ENCODE results near the gene RACGAP1. TPM values are rescaled to one million over a fixed set of nuclear protein-coding genes. Genes with fewer than 3 reads are reported as not detected.
"Not testable (repeated sequence)": the region's sequence is repeated elsewhere in the genome, so short reads cannot be mapped to it uniquely, and the experiment has no call there.

RACGAP1 gene
- total RNA-seq, 1 donor from 2014 or later, result 15.0 TPM

DNA sequence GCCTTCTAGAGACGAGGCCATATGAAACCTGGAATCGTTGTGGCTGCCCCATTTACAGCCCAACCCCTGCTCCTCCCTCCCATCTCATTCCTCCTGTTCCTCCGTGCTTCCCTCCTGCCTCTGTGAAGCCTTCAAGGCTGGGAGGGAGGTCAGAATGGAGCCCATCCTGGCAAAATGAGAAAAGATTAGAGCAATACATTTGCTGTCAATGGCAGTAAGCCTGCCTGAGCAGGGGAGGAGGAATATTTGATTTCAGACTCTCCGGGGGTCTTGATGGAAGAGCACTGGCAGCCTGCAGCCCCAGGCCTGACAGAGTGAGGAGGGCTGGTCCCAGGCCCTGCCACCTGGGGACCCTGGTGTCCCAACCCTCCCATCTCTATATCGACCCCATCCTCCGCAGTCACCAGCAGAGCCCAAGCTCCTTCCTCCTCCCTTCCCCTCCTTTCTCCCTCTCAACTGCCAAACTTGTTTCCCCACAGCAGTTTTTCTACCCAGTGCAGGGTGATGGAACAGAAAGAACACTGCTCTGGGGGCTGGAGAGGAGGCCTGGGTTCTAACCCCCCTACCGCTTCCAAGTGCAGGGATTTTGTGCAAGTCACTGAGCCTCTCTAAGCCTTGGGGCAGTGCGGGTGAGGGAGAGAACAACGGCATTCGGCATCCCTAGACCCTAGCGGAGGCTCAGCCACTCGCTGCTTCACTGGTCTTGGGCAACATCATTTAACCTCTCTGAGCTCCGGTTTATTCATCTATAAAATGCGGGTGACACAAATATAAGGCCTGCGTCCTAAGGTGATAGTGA lies 16.0 kb upstream of the RACGAP1 start:
- no peak for ATAC-seq
- intact Hi-C loops (cut with DNase I), result no loop called here

DNA sequence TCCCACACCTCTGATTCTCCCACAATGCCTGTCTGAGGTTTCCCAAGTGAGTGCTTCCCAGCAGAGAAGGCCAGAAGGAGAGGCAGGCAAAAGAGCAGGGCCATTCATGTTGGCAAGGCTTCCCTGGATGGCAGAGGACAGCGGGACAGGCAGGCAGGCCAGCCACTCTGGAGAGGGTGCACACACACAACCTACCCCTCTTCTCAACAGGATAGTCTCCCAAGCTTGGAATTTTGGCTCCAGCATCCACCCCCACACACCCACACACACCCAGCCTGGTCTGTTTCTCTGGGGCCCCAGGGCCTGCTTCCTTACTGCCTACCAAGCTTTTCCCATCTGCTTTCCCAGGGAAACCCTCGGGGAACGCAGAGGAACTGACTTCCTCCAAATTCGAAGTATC lies 15.4 kb upstream of the RACGAP1 start:
- ATAC-seq (no peak), DNase-seq (ENCODE audit: low spot score) (peak; percentile 42)
- intact Hi-C loops (cut with DNase I), result no loop called here

More for the DNA sequence above, 16.0 kb upstream of the RACGAP1 start:
- peak; percentile 14 for DNase-seq (ENCODE audit: low spot score)

DNA sequence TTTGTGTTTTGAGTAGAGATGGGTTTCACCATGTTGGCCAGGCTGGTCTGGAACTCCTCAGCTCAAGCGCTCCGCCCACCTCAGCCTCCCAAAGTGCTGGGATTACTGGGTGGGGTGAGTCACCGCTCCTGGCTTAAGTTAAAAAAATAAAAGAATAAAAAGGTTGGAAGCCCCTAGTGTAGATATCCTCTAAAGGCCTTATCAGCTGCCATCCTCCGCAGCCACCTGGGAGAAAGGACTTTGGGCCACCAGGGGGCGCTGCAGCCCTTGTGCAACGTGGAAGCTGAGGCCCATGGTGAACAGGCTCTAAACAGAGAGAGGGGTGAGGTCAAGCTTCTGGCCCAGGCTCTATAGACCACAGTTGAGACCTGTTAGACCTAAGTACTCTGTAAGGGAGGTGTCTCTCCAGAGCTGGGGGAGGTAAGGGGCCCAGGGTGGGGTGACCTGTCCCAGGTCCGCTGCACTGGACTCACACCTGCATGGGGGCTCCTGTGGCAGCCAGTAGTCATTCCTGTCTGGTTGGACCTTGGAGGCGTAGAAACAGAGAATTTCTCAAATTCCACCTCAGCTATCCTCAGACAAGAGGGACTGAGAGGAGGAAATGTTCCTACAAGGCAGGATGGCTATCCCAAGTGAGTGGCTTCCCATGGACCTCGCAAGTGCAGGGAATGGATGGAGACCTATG lies 14.0 kb upstream of the RACGAP1 start:
- intact Hi-C loops (cut with DNase I), result no loop called here
- ATAC-seq, result peak; percentile 84
- peak; percentile 89 for DNase-seq (ENCODE audit: low spot score)

DNA sequence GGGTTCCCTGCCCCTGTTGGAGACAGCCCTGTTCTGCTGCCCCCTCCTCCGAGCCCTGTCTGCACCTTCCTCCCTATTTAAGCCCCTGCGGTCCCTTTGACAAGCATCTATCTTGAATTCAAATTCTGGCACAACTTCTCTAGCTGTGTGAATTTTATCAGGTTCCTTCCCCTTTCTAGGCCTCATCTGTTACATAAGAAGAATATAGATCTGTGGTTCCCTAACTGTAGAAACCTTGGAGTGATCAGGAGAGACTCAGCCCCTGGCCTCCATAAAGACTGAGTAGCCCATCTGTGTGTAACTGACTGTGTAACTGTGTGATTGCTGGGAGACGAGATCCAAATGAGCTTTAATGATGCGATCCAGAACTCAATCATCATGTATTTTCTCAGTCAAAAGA lies 13.0 kb upstream of the RACGAP1 start:
- intact Hi-C loops (cut with DNase I), result no loop called here
- DNase-seq (ENCODE audit: low spot score), result peak; percentile 10
- no peak for ATAC-seq

DNA sequence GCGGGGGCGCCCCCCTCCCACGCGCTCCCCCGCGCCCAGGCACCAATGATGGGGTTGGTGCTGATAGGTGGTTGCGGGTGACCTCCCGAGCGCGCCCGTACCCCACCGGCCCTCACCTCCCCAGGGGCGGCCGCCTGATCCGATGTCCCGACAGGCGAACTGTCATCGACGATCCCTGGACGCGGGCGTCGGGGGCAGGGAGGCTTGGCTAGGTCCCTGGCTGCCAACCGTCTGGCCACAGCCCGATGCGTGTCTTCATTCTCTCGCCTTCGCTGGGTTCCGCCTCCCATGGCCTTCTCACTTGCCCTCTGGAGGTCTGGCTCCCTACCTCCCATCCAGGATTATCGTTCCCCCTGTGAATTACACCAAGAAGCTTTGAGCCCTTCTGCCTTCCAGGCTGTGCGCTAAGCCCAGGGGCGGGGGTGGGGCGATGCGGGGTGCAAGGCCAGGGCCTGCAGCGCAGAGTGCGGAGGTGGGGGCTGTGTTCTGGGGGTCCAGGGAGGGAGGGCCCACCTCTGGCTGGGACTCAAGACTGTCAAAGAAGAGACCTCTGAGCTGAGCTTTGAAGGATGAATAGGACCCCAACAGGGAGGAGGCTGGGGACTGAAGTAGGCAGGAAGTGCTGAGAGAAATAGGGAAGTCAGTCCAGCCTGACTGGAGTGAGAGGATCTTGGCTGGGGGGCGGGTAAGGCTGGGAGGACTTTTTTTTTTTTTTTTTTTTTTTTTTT lies 7.7 kb upstream of the RACGAP1 start:
- ATAC-seq (peak; percentile 77), DNase-seq (ENCODE audit: low spot score) (no peak)
- intact Hi-C loops (cut with DNase I), result no loop called here

DNA sequence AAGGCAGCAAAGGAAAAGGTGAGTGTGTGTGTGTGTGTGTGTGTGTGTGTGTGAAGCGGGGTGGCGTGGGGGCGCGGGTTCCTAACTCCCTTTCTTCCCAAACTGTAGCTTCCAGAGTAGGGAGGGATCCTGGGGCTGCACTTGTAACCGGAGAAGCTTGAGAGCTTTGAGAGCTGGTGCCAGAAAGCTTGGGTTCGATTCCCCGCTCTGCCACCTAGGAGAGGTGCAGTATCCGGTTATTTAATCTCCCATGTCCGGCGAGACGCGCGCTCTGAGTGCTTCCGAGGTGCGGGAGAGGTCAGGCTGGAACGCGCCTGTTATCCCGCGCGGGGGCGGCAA lies 7.2 kb upstream of the RACGAP1 start:
- DNase-seq (ENCODE audit: low spot score) (no peak), ATAC-seq (peak; percentile 29)
- intact Hi-C loops (cut with DNase I), result no loop called here

DNA sequence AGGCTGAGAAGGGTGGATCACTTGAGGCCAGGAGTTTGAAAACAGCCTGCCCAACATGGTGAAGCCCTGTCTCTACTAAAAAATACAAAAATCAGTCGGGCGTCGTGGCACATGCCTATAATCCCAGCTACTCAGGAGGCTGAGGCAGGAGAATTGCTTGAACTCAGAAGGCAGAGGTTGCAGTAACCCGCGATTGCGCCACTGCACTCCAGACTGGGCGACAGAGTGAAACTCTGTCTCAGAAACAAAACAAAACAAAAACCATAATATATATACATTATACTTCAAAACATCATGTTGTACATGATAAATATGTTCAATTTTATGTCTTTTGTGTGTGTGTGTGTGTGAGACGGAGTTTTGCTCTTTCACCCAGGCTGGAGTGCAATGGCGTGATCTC lies 5.2 kb upstream of the RACGAP1 start:
- ATAC-seq; DNase-seq (ENCODE audit: low spot score); intact Hi-C loops (cut with DNase I): not testable (repeated sequence)

DNA sequence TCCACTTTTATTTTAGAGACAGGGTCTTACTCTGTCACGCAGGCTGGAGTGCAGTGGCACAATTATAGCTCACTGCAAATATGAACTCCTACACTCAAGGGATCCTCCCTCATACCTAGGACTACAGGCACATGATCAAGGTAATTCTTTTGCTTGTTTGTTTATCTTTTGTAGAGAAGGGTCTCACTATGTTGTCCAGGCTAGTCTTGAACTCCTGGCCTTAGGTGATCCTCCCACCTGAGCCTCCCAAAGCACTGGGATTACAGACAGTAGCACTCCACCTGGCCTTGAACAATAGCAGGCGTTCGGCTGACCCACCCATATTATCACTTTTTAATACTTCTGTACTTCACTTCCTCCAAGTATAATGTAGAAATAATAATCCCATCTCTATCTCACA lies 1.4 kb upstream of the RACGAP1 start:
- ATAC-seq (no peak), DNase-seq (ENCODE audit: low spot score) (no peak)
- intact Hi-C loops (cut with DNase I), result no loop called here

DNA sequence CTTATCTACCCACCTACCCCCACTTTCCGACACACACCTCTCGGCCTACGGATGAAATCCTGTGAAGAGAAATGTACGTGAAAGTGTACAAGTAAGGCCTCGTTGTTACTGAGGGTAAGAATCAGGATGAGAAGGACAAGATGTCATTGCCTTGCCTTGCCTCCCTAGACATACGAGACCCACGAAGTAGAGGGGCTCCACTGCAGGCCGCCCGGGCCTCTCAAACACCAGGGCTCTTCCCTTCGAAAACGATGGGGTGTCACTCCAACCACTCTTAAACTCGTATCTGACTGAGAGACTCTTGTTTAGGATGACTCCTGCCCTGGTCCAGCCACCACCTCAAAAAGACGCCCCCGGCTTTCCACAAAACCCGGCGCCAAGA lies 498 bp downstream of the RACGAP1 start:
- DNase-seq (ENCODE audit: low spot score) (no peak), ATAC-seq (peak; percentile 16)
- intact Hi-C loops (cut with DNase I), result no loop called here

DNA sequence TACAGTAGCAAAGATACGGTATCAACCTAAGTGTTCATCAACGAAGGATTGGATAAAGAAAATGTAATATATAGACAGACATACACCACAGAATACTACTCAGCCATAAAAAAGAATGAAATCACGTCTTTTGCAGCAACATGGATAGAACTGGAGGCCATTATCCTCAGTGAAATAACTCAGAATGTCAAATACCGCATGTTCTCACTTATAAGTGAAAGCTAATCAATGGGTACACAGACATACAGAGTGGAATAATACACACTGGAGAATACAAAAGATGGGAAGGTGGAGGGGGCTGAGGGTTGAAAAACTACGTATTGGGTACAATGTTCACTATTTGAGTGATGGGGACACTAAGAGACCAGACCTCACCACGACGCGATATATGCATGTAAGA lies 1.1 kb downstream of the RACGAP1 start:
- ATAC-seq (no peak), DNase-seq (ENCODE audit: low spot score) (no peak)
- intact Hi-C loops (cut with DNase I), result no loop called here

DNA sequence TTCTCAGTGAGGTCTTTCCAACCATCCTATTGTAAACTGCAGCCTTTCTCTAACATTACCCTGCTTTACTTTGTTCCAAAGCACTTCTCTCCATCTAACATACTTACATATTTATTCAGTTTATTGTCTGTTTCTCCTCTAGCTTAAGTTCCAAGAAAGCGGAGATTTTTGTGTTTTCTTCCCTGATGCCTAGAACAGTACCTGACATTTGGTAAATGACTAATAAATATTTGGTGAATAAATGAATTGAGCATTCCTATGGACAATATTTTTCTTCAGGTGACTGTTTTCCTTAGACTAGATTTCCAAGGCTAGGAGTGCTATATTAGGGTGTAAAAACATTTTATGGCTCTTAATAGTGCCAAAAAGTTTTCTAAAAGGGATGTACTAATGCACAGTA lies 2.4 kb downstream of the RACGAP1 start:
- DNase-seq (ENCODE audit: low spot score), result no peak
- intact Hi-C loops (cut with DNase I), result no loop called here
- ATAC-seq, result no peak

DNA sequence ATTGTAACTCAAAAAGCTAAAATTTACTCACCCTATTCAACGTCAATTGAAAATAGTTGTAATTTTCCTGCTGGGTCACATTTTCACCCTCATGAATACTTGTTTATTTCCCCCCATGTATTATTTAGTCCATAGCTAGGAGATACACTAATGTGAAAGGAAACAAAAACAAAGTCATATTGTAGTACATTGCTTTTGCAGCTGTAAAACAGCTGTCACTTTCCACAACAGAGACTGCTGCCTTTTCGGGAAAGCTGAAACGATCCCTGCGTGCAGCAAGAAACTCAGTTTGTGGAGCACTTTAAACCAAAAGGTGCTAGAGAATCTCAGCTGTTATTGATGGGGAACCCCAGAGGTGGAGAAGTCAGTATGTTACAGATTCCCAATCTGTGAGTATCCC lies 4.3 kb downstream of the RACGAP1 start:
- no peak for DNase-seq (ENCODE audit: low spot score)
- intact Hi-C loops (cut with DNase I), result no loop called here
- no peak for ATAC-seq

DNA sequence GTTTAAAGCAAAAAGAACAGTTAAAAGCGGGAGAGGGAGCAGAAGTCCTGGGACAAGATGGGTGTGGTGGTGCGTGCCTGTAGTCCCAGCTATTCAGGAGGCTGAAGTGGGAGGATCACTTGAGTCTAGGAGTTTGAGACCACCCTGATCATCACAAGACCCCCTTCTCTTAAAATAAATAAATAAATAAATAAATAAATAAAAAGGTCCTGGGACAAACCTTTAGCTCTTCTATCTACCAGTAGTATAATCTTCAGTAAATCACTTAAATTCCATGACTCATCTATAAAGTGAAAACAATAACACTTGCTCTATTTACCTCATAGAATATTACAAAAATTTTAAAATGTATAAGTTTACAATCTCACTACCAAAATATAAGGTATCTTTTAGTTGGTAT lies 5.8 kb downstream of the RACGAP1 start:
- DNase-seq (ENCODE audit: low spot score), result no peak
- intact Hi-C loops (cut with DNase I), result no loop called here
- no peak for ATAC-seq

DNA sequence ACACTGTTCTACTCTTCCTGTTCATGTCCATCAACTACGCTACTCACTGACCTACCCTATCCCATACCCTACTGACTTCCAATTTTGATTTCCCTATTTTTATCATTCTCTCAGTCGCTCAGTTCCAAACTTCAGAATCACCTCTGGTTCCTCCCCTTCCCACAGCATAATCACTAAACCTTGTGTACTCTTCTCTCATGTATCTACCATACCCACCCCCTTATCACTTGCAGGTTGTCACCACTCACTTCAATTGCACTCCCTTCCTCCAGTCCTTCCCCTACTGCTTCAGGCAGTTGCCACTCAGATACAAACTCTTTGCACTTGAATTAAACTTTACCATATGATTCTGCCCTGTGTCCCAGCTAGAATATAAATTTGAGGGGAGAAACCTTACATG lies 6.3 kb downstream of the RACGAP1 start:
- intact Hi-C loops (cut with DNase I), result no loop called here
- no peak for ATAC-seq
- no peak for DNase-seq (ENCODE audit: low spot score)

DNA sequence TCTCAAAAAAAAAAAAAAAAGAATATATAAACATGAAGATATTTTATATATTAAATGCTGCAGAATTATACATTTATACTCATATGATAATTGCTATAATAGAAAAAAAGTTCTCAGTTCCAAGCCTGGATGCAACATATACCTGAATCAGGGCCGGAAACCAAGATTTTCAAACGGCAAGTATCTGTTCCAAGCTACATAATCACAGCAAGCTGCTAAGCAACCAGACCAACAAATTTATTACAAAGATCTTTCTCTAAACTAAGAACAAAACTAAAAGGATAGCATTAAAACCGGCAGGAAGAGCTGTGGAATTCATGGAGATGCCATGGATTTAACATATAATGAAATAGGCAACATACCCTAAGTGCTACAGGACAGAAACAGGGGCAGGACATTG lies 7.1 kb downstream of the RACGAP1 start:
- no peak for ATAC-seq

DNA sequence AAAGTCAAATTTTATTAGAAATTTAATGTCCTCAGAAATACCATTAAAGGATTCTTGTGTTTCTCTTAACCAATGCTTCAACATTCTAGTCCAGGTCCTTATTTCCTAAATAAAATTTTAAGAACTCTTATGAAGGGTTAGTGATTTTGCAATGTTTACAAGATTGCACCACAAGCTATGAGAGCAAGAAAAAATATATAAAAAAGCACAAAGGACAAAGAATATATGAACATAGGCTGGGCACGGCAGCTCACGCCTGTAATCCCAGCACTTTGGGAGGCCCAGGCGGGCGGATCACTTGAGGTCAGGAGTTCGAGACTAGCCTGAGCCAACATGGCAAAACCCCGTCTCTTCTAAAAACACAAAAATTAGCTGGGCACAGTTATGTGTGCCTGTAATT lies 7.7 kb downstream of the RACGAP1 start:
- intact Hi-C loops (cut with DNase I), result no loop called here
- DNase-seq (ENCODE audit: low spot score) (no peak), ATAC-seq (peak; percentile 78)

More for the DNA sequence above, 7.1 kb downstream of the RACGAP1 start:
- intact Hi-C loops (cut with DNase I), result no loop called here
- no peak for DNase-seq (ENCODE audit: low spot score)

DNA sequence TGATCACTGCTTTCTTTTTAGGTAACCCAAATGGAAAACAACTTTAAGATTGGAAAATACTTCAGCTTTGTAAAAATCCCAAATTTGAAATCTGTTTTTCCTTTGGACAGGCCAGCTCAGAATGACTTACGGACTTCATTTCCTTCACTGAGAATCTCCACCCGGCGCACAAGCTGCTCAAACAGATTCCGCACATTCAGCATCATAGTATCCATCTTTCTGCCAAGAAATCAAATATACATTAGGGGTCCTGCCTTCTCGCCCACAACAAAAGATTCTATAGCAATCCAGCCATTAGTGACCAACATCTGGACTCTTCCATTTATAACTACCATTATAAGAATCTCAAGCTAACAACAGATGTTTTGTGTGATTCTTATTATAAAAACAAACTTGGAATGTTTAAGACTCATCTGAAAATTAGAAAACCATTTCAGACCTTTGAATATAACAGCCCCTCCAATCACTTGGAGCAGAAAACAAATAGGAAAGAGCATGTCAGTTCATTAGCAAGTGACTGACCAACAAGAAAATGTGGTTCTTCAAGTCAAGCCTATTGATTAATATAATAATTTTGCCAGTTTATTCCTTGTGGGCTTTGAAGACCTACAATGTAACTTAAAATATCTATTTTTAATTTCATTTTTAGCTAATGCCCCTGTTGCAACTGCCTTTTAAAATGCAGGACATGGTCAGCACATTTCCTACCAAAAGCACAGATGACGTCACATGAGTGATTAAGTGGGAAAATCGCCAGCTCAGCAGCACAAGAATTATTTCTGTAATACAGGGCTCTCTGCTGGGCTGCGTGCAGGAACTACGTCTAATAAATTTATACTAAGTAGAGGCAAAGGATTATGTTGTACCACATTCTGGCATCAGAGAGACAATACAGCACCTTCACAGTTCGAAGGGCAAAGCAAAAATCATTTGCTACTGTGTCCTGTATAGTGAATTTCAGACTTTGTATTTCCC lies 8.5 kb downstream of the RACGAP1 start:
- DNase-seq (ENCODE audit: low spot score) (peak; percentile 79), ATAC-seq (peak; percentile 93)
- intact Hi-C loops (cut with DNase I), result no loop called here

DNA sequence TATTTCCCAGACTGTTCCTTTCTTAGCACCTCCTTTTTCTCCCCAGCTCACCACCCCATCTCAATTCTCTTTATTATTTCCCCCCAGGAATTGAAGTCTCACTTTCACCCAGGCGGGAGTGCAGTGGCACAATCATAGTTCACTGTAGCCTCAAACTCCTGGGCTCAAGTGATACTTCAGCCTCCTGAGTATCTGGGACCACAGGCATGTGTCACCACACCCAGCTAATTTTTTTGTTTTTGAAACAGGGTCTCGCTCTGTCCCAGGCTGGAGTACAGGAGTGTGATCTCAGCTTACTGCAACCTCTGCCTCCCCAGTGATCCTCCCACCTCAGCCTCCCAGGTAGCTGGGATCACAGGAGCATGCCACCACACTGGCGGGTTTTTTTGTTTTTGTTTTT lies 11.0 kb downstream of the RACGAP1 start:
- ATAC-seq (no peak), DNase-seq (ENCODE audit: low spot score) (no peak)
- intact Hi-C loops (cut with DNase I), result no loop called here

Data from sciatic nerve (tissue), 2 donors.